HG02870 (cell line): ENCODE data around the gene ADGRL3.

Experiments
- ATAC-seq: cut with Tn5 transposase; IDR thresholded peaks from one replicate; pipeline ENCODE4 v1.9.1; 2021; ENCODE audit warnings: mild to moderate bottlenecking, moderate library complexity; ENCODE audit not compliant: unreplicated experiment

ADGRL3 gene

GRCh38 chr4:61200187-61200915, at the start of gene ADGRL3:
Gene ADGRL3, plus strand, starts transcription at chr4:61200326.
- ATAC-seq: no peak

GRCh38 chr4:61152433-61152832, 47.7 kb upstream of the ADGRL3 start:
- no peak for ATAC-seq

GRCh38 chr4:61160478-61160877, 39.6 kb upstream of the ADGRL3 start:
- no peak for ATAC-seq

GRCh38 chr4:61162116-61162515, 38.0 kb upstream of the ADGRL3 start:
- no peak for ATAC-seq

GRCh38 chr4:61173799-61174198, 26.3 kb upstream of the ADGRL3 start:
- no peak for ATAC-seq

GRCh38 chr4:61175495-61175894, 24.6 kb upstream of the ADGRL3 start:
- ATAC-seq: no peak

- ATAC-seq: no peak
These were observed 22.8 kb upstream of the ADGRL3 start for GRCh38 chr4:61177367-61177766.

GRCh38 chr4:61180405-61180804, 19.7 kb upstream of the ADGRL3 start:
- no peak for ATAC-seq

GRCh38 chr4:61182915-61183314, 17.2 kb upstream of the ADGRL3 start:
- ATAC-seq: no peak

- ATAC-seq: no peak
These were observed 14.8 kb upstream of the ADGRL3 start for GRCh38 chr4:61185288-61185687.

GRCh38 chr4:61192392-61192791, 7.7 kb upstream of the ADGRL3 start:
- ATAC-seq: no peak

- ATAC-seq: no peak
These were observed 6.3 kb upstream of the ADGRL3 start for GRCh38 chr4:61193863-61194262.

- no peak for ATAC-seq
These were observed 5.6 kb upstream of the ADGRL3 start for GRCh38 chr4:61194571-61194970.

GRCh38 chr4:61195101-61195500, 5.0 kb upstream of the ADGRL3 start:
- ATAC-seq: no peak

- ATAC-seq: no peak
These were observed 1.4 kb upstream of the ADGRL3 start for GRCh38 chr4:61198686-61199085.

GRCh38 chr4:61199873-61200186, 296 bp upstream of the ADGRL3 start:
- ATAC-seq: no peak

GRCh38 chr4:61200916-61201526, 895 bp downstream of the ADGRL3 start:
- ATAC-seq: no peak

- ATAC-seq: no peak
These were observed 1.4 kb downstream of the ADGRL3 start for GRCh38 chr4:61201561-61201960.

- ATAC-seq: no peak
These were observed 2.0 kb downstream of the ADGRL3 start for GRCh38 chr4:61201961-61202637.

GRCh38 chr4:61202638-61203435, 2.7 kb downstream of the ADGRL3 start:
- no peak for ATAC-seq

- no peak for ATAC-seq
These were observed 3.3 kb downstream of the ADGRL3 start for GRCh38 chr4:61203436-61203790.
